ENCODE data around the gene CDK13.

CDK13 gene

DNA sequence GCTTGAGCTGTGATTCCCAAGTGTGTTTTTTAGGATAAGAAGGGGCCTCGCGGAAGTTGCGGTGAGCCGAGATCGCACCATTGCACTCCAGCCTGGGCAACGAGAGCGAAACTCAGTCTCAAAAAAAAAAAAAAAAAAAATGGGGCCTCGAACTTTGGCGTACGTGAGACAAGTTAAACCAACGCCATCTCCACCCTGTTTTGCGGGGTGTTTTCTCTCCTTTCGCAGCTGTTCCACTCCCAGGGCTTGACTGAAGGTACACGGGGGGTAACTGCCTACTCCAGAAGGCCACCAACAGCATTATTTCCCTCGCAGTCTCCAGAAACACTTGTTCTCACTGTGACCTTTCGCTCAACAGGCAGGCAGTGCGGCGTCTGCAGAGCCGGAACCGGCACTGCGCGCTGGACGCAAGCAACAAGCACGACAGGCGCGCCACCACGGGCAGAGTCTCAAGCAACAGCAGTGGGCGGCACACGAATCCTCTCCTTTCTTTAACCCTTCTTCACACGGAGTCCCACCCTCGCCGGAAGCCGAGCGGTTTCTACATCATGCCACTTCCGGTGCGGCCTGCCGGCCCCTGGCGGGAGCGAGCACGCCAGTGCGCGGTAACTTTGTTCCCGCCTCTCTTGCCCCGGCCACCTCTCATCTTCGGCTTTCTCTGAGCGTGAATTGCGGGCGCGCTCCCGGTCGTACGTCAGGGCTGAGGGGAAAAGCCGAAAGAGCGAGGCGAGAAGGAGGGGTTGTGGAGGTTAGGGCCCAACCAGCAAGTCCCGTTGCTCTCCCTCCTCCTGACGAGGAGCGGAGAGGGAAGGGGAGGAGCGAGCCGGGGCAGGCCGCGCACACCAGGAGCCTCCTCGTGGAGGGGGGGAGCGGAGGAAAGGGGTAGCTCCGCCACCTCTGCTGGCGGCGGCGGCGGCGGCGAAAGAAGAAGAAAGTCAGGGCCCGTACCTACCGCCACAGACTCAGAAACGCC, 814 bp upstream of the CDK13 start:
- peak; percentile 75 to 99 (median 98) for DNase-seq

DNA sequence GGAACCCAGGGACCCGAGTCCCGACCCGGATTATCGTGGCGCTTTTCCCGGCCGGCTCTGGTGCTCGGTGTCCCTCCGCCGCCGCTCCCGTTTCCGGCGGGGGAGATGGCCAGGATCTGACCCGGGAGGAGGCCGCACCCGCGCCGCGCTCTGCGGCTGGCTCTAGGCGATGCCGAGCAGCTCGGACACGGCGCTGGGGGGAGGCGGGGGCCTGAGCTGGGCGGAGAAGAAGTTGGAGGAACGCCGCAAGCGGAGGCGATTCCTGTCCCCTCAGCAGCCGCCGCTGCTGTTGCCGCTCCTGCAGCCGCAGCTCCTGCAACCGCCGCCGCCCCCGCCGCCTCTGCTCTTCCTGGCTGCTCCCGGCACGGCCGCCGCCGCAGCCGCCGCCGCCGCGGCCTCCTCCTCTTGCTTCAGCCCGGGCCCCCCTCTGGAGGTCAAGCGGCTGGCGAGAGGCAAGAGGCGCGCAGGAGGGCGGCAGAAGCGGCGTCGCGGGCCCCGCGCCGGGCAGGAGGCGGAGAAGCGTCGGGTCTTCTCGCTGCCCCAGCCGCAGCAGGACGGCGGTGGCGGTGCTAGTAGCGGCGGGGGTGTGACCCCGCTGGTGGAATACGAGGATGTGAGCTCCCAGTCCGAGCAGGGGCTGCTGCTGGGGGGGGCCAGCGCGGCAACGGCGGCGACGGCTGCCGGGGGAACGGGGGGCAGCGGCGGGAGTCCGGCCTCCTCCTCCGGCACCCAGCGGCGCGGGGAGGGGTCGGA, 593 bp downstream of the CDK13 start:
- DNase-seq = peak in 37 of 51 donors; percentile 20 to 79 (median 42)

DNA sequence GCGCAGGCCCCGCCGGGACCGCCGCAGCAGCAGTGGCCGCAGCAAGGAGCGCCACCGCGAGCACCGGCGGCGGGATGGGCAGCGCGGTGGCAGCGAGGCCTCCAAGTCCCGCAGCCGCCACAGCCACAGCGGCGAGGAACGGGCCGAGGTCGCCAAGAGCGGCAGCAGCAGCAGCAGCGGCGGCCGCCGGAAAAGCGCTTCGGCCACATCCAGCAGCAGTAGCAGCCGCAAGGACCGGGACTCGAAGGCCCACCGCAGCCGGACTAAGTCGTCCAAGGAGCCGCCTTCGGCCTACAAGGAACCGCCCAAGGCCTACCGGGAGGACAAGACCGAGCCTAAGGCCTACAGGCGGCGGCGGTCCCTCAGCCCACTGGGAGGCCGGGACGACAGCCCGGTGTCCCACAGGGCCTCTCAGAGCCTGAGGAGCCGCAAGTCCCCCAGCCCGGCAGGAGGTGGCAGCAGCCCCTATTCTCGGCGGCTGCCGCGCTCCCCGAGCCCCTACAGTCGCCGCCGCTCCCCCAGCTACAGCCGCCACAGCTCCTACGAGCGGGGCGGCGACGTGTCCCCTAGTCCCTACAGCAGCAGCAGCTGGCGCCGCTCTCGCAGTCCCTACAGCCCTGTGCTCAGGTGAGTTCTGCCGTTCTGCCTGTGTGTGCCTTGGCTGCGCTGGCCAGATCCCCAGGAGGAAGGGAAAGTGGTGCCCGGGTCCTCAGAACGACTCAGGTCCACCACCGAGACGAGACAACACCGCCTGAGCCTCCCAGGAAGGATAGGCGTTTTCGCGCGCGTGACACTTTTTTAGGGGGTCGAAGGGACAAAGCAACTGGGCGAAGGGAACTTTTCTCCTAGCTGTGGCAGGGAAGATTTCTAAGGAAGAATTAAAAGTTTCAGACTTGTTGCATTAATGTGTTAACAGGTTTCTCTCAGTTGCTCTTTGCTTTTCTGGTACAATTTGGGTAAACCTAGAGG, 1.5 kb downstream of the CDK13 start:
- DNase-seq = peak in 45 of 51 donors; percentile 16 to 76 (median 42)

DNA sequence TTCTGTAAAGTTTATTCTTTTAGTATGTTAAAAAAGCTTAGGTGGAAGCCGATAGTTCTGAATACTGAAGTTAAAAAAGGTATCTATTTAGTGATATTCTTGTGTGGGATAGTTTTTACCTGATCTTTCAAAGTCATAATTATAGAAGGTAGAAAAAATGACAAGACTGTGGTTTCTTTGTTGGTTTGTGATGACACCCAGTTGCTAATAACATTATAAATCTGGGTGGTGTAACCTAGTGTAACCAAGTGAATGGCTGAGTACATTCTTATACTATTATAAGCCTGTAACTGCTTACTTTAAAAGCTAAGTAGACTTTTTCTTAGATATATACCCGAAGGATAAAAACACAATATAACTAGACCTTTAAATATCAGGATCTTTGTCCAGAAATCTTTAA, 2.3 kb downstream of the CDK13 start:
- no peak for DNase-seq

DNA sequence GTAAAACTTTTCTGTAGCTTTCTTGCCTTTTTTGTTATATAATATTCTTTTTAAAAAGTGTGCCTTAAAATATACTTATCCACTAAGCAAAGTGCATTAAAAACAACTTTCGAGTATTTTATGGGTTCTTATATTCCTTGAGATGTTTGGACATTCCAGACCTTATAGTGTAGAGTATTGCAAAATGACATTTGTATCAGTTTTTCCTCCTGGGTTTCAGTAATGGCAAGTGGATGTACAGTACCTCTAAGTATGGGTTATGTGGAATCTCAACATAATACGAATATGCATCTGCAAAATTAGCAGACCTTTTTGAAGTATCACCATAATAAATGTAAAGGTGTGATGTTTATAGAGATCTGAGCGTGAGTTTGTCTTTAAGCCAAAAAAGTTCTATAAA, 2.7 kb downstream of the CDK13 start:
- no peak for DNase-seq

DNA sequence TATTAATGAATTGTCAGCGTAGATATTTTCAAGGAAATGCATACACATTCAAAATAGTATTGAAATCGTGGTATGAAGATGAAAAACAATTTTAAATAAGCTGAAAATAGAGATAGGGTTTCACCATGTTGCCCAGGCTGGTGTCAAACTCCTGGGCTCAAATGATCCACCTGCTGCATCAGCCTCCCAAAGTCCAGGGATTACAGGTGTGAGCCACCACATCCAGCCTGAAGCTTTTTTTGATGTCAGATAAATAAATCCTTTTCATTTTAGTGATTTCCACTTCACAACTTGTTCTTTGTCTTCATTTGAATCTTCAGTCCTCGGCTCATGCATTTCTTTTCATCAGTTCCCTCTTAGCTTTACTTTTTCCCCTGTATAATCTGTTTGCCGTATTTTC, 4.6 kb downstream of the CDK13 start:
- no peak for DNase-seq

DNA sequence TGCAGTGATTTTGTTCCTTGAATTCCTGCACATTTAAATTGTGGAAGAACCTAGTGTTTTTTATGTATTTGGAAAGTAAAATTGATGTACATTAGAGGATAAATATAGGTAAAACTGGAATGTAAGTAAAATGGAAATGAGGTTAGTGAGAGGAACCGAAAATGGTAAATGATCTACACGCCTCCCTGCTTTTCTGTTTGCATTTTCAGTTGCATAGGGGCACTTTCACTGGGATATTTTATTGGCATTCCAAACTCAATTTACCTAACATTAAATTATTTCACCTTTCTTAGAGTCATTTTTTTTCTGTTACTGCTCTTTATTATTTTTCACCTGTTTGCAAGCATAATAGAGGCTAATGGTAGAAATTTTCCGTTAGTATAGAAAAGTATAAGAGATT, 8.0 kb downstream of the CDK13 start:
- no peak for DNase-seq

DNA sequence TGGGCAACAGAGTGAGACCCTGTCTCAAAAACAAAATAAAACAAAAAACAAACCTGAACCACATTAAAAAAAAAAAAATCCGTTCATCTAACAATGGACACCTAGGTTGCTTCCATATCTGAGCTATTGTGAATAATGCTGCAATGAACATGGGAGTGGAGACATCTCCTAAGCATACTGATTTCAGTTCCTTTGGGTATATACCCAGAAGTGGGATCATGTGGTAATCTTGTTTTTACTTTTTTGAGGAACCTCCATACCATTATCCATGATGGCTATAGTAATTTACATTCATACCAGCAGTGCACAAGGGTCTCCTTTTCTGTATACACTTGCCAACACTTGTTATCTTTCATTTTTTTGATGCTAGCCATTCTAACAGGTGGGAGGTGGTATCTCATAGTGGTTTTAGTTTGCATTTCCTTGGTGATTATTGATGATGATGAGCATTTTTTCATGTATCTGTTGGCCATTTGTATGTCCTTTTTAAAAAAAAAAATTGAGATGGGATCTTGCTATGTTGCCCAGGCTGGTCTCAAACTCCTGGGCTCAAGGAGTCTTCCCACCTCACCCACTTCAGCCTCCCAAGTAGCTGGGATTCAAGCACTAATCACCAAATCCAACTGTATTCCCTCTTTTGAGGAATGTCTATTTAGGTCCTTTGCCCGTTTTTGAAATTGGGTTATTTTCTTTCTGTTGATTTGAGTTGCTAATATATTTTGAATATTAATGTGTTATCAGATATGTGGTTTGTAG, 17.5 kb downstream of the CDK13 start:
- DNase-seq = no peak

DNA sequence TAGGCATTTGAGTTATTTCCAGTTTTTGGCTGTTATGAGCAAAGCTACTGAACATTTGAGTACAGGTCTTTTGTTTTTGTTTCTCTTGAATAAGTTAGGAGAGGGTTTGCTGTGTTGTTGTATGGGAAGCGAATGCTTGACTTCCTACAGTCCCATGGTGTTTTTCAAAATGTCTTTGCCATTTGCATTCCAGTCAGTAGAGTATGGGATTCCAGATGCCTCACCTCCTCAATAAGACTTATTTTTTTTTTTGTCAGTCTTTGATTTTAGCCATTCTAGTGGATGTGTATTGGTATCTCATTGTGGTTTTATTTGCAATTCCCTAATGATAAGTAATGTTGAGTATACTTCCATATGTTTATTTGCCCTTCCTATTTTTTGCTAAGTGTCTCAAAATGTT, 19.4 kb downstream of the CDK13 start:
- no peak for DNase-seq

DNA sequence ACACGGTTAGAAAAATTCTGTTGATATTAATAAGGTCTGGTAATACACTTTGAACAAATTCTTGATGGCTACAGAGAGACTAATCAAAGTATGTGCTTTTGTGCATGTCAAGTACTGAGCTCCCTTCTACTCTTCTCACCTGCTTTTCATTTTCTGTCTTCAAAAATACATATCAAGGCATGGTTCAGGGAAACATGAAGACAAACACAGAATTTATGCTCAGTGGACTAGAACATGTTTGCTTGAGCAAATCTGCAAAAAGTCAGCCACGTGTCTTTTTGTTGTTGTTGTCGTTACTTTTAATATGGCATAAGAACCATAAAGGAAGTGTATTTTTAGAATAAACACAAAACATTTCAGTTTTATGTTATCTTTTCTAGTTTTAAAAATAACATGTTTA, 21.9 kb downstream of the CDK13 start:
- DNase-seq = no peak

DNA sequence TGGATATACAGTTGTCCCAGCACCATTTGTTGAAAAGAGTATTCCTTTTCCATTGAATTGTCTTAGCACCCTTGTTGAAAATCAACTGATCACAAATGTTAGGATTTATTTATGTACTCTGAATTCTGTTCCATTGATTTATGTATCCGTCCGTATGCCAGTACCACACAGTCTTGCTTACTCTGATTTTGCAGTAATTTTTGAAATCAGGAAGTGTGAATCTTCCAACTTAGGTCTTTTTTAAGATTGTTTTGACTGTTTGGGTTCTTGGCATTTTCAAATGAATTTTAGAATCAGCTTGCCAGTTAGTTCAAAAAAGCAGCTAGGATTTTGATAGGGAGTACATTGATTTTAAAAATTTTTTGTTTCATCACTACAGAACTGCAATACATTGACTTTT, 23.7 kb downstream of the CDK13 start:
- no peak for DNase-seq

DNA sequence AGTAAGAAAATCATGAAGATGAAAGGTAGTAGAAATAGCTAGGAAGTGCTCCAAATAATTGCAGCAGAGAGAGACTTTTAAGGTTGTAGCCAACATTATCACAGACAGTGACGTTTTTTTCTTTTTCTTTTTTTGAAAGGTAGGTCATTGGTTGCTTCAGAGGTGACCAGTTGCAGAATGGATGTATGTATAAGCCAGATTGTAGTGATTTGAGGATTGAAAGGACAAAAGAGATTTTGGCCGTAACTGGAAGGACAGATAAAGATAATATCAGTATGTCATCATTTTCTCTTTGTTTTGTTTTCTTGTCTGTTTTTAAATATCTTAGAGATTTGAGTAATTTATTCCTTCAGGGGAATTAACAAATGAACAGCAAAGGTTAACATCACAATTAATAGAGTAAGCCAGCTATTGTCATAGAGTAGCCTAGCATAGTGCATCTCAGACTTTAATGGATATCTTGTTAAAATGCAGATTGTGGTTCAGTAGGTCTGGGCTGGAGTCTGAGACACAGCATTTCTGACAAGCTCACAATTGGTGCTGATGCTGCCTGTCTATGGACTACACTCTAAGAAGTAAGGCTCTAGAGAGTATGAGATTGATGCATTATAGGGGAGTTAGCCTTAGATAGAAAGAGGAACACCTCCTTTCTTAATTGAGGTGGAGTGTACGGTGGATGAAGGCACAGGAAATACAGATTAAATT, 28.3 kb downstream of the CDK13 start:
- no peak for DNase-seq

DNA sequence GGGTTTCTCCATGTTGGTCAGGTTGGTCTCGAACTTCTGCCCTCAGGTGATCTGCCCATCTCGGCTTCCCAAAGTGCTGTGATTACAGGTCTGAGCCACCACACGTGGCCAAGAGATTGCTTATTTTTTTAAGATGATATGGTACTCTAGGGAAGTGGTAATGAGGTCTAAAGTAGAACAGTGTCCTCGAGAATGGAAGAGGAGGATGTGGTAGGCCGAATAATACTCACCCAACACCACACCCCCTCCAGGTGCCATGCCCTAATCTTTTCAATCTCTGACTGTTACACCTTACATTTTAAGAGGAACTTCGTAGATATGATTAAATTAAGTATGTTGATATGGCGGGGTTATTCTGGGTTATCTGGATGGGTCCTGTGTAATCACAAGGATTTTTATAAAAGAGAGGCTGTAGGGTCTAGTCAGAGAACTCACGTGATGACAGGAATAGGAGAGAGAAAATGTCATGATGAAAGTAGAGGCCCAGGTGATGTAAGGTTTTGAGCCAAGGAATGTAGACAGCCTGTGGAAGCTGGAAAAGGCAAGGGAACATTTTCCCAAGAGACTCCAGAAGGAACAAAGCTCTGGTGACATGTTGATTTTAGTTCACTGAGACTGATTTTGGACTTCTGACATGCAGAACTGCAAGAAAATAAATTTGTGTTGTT, 29.5 kb downstream of the CDK13 start:
- DNase-seq = no peak

DNA sequence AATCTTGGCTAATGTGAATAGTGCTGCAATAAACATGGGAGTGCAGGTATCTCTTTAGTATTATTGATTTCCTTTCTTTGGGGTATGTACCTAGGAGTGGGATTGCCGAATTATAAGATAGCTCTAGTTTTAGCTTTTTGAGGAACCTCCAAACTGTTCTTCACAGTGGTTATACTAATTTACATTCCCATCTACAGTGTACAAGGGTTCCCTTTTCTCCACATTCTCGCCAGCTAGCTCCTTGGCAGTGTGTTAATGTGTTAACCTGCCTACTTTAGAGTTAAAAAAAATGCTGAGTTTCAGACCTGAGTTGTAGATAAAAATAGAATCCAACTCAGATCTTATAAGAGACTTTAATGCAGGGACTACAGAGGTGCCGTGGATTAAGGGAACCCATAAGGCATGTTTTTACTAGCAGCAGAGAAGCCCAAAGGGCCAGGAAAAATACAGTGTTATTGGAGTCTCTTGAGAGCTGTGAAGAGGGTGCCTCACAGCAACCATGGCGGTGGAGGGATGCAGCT, 35.4 kb downstream of the CDK13 start:
- DNase-seq = no peak

DNA sequence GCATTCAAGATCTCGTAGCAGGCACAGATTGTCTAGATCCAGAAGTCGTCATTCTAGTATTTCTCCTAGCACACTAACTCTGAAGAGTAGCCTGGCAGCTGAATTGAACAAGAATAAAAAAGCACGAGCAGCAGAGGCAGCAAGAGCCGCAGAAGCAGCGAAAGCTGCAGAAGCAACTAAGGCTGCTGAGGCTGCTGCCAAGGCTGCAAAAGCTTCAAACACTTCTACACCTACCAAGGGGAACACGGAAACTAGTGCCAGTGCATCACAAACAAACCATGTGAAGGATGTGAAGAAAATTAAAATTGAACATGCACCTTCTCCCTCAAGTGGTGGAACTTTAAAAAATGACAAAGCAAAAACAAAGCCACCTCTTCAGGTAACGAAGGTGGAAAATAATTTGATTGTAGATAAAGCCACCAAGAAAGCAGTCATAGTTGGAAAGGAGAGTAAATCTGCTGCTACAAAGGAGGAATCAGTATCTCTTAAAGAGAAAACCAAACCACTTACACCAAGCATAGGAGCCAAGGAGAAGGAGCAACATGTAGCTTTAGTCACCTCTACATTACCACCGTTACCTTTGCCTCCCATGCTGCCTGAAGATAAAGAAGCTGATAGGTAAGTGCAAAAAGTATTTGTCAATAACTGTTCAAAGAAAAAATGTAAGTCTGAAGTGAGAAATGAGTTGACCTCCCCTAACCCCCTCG, 37.7 kb downstream of the CDK13 start:
- peak in 20 of 51 donors; percentile 1 to 36 (median 16) for DNase-seq

DNA sequence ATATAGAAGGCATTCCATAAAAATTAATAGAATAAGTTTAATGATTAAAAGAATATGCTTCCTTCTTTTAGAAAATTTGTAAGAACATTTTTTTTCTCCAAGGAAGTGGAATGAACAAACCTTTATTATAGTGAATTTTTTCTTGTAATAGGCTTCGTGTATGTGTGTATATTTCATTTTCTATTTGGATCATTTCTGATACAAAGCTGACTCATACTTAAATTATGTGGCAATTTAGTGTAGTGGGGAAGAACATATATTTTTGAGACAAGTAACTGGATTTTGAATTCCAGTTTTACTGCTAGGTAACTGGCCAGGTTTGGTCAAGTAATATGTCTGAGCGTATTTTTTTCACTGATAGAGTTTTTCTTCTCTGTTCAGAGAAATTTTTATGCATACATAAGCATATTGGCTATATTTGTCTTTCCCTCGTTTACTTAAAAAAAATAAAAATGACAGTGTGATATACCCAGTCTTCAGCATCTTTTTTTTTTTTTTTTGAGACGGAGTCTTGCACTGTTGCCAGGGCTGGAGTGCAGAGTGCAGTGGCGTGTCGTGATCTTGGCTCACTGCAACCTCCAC, 50.8 kb downstream of the CDK13 start:
- DNase-seq = no peak

DNA sequence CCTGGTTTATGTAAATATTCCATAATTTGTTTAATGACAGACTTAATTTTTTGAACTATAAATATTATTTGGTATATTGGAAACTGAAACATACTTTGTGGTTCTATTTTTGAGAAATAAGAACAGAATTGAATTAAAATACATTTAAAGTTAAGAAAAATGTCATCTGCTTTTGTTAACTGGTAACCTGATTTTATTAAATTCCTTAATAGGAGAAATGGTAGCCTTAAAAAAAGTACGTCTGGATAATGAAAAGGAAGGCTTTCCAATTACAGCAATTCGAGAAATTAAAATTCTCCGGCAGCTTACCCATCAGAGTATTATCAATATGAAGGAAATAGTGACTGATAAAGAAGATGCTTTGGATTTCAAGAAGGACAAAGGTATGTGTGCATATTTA, 51.6 kb downstream of the CDK13 start:
- DNase-seq = no peak

DNA sequence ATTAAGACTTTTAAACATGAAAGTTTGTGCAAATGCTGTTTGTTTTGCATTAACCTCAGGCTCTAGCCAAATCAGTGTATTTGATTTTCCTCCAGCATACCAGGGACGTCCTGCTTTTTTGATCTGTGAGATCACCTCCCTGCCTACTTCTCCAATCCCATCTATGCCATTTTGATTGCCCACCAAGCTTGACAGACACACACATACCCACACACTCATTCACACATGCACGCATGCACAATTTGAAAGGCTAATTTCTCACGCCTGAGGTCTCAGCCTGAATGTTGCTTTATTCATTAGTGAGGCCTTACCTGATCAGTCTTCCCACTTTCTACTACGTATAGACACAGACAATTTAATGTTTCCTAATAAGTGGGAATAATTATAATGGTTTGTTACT, 53.5 kb downstream of the CDK13 start:
- DNase-seq = no peak
